ENCODE measurements around the gene TMEM51.
"Not testable (repeated sequence)": the region's sequence is repeated elsewhere in the genome, so short reads cannot be mapped to it uniquely, and the experiment has no call there.

Gene TMEM51

DNA sequence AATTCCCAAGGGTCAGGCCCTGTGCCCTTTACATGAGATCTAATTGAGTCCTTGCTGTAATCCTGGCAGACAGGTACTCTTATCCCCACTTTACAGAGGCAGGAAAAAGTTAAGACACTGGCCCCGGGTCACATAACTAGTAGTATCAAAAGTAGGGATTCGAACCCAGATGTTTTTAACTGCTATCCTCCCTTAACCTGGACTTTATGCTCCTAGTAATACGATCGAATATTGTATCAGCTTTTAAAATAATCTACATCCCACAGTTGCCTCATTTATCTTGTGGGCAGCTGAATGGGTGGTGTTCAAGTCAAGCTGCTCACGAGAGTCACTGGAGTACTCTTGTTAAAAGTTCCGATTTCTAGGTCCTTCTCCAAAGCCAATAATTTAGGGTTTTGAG lies 25.5 kb upstream of the TMEM51 start:
- no peak for DNase-seq (ENCODE audit: low spot score)

DNA sequence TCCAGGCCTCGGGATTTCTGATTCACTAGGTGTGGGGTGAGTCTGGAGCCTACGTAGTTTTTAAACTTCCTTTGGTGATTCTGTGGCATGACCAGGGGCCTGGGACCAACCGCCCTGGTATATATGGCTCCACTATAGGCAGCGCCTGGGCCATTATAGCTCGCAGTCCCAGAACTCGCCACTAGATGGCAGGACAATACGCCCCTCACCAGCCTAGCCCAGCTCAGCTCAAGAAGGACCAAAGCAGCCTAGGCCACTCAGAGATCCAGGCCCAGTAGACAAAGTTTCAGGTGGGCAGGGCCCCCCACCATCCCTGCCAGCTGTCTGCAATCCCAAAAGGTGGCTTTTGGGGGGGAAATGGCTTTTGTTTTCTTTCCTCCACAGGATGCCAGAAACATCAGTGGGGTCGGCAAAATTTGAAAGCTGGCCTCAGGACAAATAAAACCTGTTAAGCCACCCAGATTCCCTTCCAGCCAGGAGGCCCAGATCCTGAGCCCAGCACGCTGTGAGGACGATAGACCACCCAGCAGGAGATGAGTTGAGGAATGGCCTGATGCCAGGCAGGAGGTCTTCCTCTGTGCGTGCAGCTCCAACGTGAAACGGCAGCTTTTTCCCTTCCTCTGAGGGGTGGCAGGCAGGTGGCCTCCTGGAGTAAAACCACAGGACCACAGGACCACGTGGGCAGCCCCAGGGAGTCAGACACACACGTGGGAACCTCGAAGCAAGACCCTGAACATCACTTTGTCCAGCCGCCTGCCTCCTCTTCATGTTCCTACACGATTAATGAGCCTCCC lies 24.8 kb upstream of the TMEM51 start:
- peak; percentile 47 for DNase-seq (ENCODE audit: low spot score)

GRCh38 chr1:15129944-15130343 lies 23.6 kb upstream of the TMEM51 start:
- DNase-seq (ENCODE audit: low spot score) = no peak

GRCh38 chr1:15130607-15131006 lies 22.9 kb upstream of the TMEM51 start:
- no peak for DNase-seq (ENCODE audit: low spot score)

DNA sequence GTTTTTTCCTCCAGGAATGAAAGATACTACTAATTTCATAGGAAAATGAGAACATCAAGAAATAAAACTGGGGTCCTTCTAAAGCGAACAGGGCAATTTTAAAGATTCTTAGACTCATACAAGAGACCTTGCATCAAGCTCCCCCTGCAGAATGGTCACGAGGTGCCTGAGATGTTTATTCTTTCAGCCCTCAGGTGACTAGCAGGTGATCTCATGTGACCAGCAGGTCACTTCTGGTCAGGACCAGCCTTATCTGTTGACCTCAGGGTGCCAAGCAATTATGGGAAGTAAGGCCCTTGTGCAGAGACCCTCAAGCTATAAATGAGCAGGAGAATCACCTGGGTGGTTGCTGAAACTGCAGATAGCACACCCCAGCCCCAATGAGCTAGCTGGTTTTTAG lies 20.6 kb upstream of the TMEM51 start:
- DNase-seq (ENCODE audit: low spot score) = no peak

- DNase-seq (ENCODE audit: low spot score) = no peak
These were observed 19.3 kb upstream of the TMEM51 start for GRCh38 chr1:15134285-15134684.

DNA sequence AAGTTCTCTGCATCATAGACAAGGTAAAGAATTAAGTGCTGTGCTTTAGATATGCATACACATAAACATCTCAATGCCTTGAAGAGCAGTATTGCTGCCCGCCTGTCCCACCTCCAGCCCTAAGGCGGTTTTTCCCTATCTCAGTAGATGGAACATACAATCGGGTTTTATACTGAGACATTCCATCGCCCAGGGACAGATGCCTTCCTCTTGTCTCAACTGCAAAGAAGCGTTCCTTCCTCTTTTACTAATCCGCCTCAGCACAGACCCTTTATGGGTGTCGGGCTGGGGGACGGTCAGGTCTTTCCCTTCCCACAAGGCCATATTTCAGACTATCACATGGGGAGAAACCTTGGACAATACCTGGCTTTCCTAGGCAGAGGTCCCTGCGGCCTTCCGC lies 17.9 kb upstream of the TMEM51 start:
- not testable (repeated sequence) for DNase-seq (ENCODE audit: low spot score)

GRCh38 chr1:15137809-15138208 lies 15.7 kb upstream of the TMEM51 start:
- DNase-seq (ENCODE audit: low spot score) = no peak

- DNase-seq (ENCODE audit: low spot score) = no peak
These were observed 13.7 kb upstream of the TMEM51 start for GRCh38 chr1:15139654-15140350.

DNA sequence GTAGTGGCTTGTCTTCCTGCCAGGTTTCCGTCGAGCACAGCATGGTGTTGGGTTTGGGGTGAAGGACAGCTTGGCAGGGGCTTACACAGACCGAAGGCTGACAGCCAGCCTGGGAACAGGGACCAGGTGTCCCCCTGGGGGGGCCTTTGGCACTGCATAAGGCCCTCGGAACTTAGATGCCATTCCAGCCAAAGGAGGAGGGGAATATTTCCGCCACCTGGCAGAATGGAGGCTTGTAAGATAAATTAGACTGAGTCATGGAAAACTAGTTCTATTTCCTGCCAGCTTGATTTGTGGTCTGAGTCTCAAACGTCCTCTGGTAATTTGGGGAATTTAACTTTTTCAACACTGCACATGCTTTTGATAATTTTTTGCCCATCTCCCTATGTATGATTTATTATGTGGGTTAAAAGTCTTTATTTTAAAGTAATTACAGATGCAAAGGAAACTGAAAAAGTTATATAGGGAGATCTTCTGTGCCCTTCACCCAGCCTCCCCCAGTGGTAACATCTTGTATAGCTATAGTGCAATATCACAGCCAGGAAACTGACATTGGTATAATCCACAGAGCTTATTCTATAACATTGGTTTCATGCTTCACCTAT lies 11.5 kb upstream of the TMEM51 start:
- DNase-seq (ENCODE audit: low spot score) = no peak

DNA sequence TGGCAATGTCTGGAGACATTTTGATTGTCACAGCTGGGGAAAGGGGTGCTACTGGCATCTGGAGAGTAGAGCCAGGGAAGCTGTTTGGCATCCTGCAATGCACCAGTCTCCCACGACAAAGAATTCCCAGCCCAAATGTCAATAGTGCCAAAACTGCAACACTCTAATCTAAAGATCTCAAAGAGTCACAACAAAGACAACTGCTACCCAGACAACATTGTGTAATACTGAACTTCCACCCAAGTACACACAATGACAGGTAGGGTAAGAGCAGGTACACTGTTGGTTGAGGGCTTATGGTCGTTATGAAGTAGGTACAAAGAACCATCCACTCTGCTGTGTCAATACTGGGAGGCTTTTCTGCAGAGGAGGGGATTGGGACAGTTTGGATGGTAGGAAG lies 8.2 kb upstream of the TMEM51 start:
- no peak for DNase-seq (ENCODE audit: low spot score)

- DNase-seq (ENCODE audit: low spot score) = no peak
These were observed 7.3 kb upstream of the TMEM51 start for GRCh38 chr1:15146142-15146680.

GRCh38 chr1:15146971-15147376 lies 6.6 kb upstream of the TMEM51 start:
- no peak for DNase-seq (ENCODE audit: low spot score)

GRCh38 chr1:15148004-15148403 lies 5.5 kb upstream of the TMEM51 start:
- DNase-seq (ENCODE audit: low spot score) = no peak

DNA sequence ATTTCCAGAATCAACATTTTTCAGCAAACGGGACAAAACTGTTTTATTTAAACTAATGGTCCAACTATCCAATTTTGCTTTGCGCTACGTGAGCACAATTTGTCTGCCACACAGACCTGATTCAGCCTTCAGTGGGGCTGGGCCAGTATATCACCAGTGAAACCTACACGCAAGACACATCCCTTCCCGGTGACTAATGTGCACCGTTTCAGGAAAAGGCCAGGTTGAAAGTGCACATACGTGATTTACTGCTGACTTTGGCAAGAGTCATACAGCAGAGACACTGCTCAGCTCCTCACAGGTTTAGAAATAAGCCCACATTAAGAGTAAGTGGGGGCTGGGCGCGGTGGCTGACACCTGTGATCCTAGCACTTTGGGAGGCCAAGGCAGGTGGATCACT lies 5.1 kb upstream of the TMEM51 start:
- DNase-seq (ENCODE audit: low spot score) = no peak

DNA sequence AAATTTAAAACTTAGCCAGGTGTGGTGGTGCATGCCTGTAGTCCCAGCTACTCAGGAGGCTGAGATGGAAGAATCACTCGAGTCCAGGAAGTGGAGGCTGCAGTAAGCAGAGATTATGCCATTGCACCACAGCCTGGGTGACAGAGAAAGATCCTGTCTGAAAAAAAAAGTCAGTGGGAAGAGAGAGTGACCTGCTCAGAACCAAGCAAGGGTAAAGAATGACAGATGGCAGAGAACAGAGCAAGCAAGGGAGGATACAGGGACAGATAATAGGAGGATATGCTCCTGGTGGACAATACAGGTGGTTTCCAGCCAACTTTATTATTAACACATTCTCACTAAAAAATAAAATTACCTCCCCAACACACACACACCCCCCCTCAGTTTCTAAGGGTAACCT lies 4.6 kb upstream of the TMEM51 start:
- DNase-seq (ENCODE audit: low spot score) = no peak

DNA sequence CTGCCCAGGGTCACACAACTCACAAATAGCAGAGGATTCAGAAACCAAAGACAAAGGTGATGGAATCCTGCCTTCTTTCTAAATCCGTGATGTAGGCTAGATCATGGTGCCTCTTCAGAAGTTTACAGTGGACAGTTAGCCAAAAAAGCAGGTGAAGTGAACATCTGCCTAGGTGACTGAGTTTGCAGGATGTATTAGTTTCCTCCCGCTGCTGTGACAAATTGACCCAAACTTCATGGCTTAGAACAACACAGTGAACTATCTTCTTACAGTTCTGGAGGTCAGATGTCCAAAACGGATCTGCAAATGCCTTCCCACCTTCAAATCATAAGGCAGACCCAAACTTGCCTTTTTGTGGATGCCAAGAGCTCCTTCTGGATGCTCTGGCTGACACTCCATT lies 3.2 kb upstream of the TMEM51 start:
- no peak for DNase-seq (ENCODE audit: low spot score)

GRCh38 chr1:15151377-15151806 lies 2.2 kb upstream of the TMEM51 start:
- no peak for DNase-seq (ENCODE audit: low spot score)

DNA sequence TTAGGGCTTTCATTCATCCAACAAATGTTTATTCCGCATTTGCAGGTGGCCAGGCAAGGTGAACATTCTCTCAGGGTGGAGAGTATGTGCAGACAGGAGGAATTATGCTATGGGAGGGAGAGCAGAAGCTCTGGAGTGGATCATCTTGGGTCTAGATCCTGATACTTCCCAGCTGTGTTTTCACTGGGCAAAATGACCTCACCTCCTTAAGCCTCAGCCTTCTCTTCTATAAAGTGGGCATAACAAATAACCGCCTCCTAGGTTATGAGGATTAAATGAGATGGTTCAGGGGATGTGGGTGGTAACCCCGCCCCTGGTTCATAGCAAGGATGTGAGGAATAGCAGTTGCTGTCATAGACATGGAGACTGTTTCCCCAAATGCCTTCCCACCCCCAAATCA lies 1.7 kb upstream of the TMEM51 start:
- DNase-seq (ENCODE audit: low spot score) = no peak

DNA sequence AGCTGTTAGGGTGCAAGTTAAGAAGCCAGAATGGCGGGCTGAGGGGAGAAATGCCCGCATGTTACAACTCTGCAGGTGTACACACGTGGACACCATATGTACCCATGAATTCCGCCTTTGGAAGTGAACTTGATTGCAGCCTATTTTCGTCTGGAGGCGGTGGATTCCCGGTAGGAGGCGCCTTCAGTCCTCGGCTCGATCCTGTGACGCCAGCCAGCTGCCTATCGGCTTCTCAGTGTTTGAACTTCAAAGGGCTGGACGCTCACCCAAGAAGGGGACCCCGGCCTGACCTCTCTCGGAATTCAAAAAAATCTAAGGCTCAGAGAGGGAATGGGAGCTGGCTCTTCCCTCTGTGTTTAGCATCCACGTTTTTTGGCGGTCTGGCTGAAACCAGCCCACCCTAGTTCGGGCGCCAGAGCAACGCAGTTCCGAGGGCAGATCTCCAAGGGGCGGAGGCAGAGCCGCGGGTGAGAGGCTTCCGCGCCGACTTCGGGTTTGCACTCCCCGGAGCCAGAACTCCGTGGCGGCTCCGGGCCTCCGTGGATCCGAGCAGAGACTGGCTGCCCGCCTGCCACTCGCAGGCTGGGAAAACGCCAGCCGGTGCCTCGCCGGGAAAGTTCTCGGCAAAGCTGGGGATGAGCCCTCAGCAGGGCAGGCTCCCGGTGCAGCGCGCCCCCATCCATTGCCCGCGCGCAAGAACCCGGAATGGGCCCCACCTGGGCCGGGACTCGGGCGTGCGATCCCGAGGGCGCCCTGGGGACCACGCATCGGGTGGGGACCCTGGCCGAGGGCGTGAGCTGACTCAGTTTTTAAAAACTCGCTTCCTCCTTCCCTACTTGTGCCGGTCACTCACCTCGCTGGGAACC lies 996 bp upstream of the TMEM51 start:
- DNase-seq (ENCODE audit: low spot score) = no peak

- no peak for DNase-seq (ENCODE audit: low spot score)
These were observed 414 bp downstream of the TMEM51 start for GRCh38 chr1:15153842-15154479.

Measured in hematopoietic multipotent progenitor cell treated with erythropoietin and hydrocortisone succinate and interleukin-3 and kit ligand, for 17 days (in vitro differentiated cells).